Activated naive CD4-positive, alpha-beta T cell treated with anti-CD3 and anti-CD28 coated beads, Interleukin-2, amount 50 U/mL, for 24 hours (primary cell): ENCODE data around the gene C16orf74.

Experiments
- H3K27ac Mint-ChIP-seq: one replicate; pipeline ENCODE4 v1.8.0; 2021; ENCODE audit warnings: mild to moderate bottlenecking, mixed read lengths
- H3K27me3 Mint-ChIP-seq: one replicate; pipeline ENCODE4 v1.8.0; 2021; ENCODE audit warnings: mixed read lengths
- H3K36me3 Mint-ChIP-seq: one replicate; pipeline ENCODE4 v1.8.0; 2021; ENCODE audit warnings: mixed read lengths
- H3K4me1 Mint-ChIP-seq: one replicate; pipeline ENCODE4 v1.8.0; 2021; ENCODE audit warnings: mixed read lengths
- H3K4me3 Mint-ChIP-seq: one replicate; pipeline ENCODE4 v1.8.0; 2021; ENCODE audit warnings: mild to moderate bottlenecking, mixed read lengths
- H3K9me3 Mint-ChIP-seq: one replicate; pipeline ENCODE4 v1.8.0; 2021; ENCODE audit warnings: mixed read lengths

Gene C16orf74

GRCh38 chr16:85736921-85737320, 14.0 kb downstream of the C16orf74 start:
- no peak overlapping the region for H3K4me3 Mint-ChIP-seq
- peaks cover 26% of the 10 kb centered on the region for H3K4me1 Mint-ChIP-seq
- H3K36me3 Mint-ChIP-seq = no peaks in the 10 kb centered on the region
- no peaks in the 10 kb centered on the region for H3K27me3 Mint-ChIP-seq
- H3K27ac Mint-ChIP-seq = peak overlapping the region; percentile 17
- H3K9me3 Mint-ChIP-seq = no peaks in the 10 kb centered on the region

- Mint-ChIP-seq H3K36me3 (no peaks in the 10 kb centered on the region), H3K27ac (peak overlapping the region; percentile 59), H3K4me3 (peak overlapping the region; percentile 74)
Observed at GRCh38 chr16:85735946-85736345, 14.9 kb downstream of the C16orf74 start.

DNA sequence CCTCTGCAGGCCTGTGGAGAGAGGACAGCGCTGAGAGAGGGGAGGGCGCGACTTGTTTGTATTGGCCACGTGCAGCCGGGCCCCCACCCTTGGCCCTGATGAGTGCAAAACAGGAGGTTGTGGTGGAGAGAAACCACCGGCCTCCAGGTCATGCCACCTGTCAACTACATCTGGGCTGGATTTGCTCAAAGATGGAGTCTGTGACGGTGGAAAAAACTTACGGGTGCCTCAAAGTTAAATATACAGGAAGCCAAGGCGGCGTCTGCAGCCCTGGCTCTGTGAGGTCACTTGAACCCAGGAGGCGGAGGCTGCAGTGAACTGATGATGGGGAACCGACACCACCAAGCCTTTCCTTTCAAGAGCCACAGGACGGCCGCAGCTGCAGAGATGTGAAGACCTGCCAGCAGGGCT, 15.7 kb downstream of the C16orf74 start:
- peak overlapping the region; percentile 74 for H3K4me3 Mint-ChIP-seq
- no peaks in the 10 kb centered on the region for H3K27me3 Mint-ChIP-seq
- H3K36me3 Mint-ChIP-seq = no peaks in the 10 kb centered on the region
- peaks cover 30% of the 10 kb centered on the region for H3K4me1 Mint-ChIP-seq
- no peaks in the 10 kb centered on the region for H3K9me3 Mint-ChIP-seq
- no peak overlapping the region for H3K27ac Mint-ChIP-seq

More at GRCh38 chr16:85735946-85736345, 14.9 kb downstream of the C16orf74 start:
- no peaks in the 10 kb centered on the region for H3K9me3 Mint-ChIP-seq
- H3K4me1 Mint-ChIP-seq = peaks cover 29% of the 10 kb centered on the region
- no peaks in the 10 kb centered on the region for H3K27me3 Mint-ChIP-seq

DNA sequence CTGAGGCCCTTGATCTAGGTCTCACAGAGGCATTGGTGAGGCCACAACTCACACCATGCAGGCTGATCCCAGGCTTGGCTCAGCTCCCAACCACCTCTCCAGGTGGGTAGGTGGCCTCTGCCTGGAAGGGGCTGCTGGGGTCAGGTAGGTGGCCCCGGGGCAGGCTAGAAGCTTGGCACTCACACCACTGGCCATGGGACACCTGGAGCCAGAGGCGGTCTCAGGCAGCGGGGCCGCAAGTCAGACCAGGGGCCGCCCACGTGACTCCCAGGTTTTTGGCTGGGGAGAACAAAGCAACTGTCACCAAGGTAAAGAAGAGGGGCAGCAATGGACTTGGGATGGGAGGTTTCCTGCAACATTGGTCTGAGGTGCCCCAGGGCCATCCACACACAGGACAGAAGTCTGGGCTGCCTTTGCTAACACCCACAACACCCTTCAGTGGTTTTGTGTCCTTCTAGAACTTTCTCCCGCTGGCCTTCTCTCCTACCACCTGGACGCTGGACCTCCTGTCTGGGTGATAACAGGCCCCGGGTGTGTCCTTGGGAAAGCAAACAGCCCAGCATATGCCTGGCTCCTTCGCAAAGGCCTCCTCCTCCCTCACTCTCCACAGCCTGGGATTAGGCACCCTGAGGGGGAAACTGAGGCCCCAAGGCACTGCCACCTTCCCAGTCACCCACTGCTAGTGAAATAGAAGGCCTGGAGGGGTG, 16.4 kb downstream of the C16orf74 start:
- no peaks in the 10 kb centered on the region for H3K36me3 Mint-ChIP-seq

GRCh38 chr16:85733839-85734170, 17.1 kb downstream of the C16orf74 start:
- H3K36me3 Mint-ChIP-seq = no peaks in the 10 kb centered on the region

More for the DNA sequence above, 16.4 kb downstream of the C16orf74 start:
- peak overlapping the region; percentile 74 for H3K4me3 Mint-ChIP-seq
- no peak overlapping the region for H3K27ac Mint-ChIP-seq
- no peaks in the 10 kb centered on the region for H3K27me3 Mint-ChIP-seq
- no peaks in the 10 kb centered on the region for H3K9me3 Mint-ChIP-seq
- H3K4me1 Mint-ChIP-seq = peaks cover 33% of the 10 kb centered on the region

GRCh38 chr16:85733155-85733838, 17.6 kb downstream of the C16orf74 start:
- Mint-ChIP-seq H3K4me1 (peaks cover 34% of the 10 kb centered on the region), H3K4me3 (no peak overlapping the region), H3K27ac (no peak overlapping the region), H3K9me3 (no peaks in the 10 kb centered on the region), H3K27me3 (no peaks in the 10 kb centered on the region), H3K36me3 (no peaks in the 10 kb centered on the region)

More at GRCh38 chr16:85733839-85734170, 17.1 kb downstream of the C16orf74 start:
- Mint-ChIP-seq H3K4me3 (no peak overlapping the region), H3K27ac (no peak overlapping the region), H3K4me1 (peaks cover 34% of the 10 kb centered on the region), H3K27me3 (no peaks in the 10 kb centered on the region), H3K9me3 (no peaks in the 10 kb centered on the region)

DNA sequence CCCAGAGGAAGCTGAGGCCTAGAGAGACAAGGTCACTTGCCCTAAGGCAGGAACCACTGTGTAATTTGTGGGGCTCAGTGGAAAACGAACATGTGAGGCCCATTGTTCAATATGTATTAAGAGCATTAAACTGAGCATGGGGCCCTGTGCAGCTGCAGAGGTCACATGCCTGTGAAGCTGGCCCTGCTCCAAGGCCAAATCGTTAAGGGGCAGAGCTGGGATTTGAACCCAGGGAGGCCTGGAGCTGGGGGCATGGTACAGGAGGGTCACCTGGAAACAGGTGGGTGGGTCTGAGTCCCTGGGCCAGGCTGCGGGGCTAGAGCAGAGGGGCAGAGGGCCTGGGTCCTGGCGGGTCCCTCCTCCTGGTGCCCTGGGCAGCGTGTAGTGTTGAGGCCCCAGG, 19.7 kb downstream of the C16orf74 start:
- peaks cover under 1% of the 10 kb centered on the region for H3K36me3 Mint-ChIP-seq
- H3K4me3 Mint-ChIP-seq = no peak overlapping the region
- H3K4me1 Mint-ChIP-seq = peaks cover 32% of the 10 kb centered on the region
- no peaks in the 10 kb centered on the region for H3K27me3 Mint-ChIP-seq
- H3K9me3 Mint-ChIP-seq = no peaks in the 10 kb centered on the region
- H3K27ac Mint-ChIP-seq = no peak overlapping the region

DNA sequence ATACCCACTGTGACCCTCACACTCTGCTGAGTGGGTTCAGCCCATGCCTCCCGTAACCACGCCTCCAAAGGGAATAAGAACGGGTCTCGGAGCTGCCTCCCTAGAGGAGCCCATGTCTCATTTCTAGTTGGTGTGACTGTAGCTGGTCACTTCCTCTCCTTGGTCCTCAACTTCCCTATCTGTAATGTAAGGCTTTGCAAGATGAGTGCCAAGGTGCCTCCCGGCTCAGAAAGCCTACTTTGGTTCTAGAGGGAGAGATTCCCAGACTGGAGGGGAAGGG, 20.8 kb downstream of the C16orf74 start:
- Mint-ChIP-seq H3K27ac (no peak overlapping the region), H3K27me3 (no peaks in the 10 kb centered on the region), H3K36me3 (peaks cover 3% of the 10 kb centered on the region), H3K9me3 (no peaks in the 10 kb centered on the region), H3K4me1 (peaks cover 22% of the 10 kb centered on the region), H3K4me3 (no peak overlapping the region)

- no peaks in the 10 kb centered on the region for H3K27me3 Mint-ChIP-seq
- no peak overlapping the region for H3K27ac Mint-ChIP-seq
- peaks cover 3% of the 10 kb centered on the region for H3K36me3 Mint-ChIP-seq
- no peaks in the 10 kb centered on the region for H3K9me3 Mint-ChIP-seq
- H3K4me1 Mint-ChIP-seq = peaks cover 17% of the 10 kb centered on the region
- no peak overlapping the region for H3K4me3 Mint-ChIP-seq
Observed at GRCh38 chr16:85729452-85730185, 21.3 kb downstream of the C16orf74 start.

DNA sequence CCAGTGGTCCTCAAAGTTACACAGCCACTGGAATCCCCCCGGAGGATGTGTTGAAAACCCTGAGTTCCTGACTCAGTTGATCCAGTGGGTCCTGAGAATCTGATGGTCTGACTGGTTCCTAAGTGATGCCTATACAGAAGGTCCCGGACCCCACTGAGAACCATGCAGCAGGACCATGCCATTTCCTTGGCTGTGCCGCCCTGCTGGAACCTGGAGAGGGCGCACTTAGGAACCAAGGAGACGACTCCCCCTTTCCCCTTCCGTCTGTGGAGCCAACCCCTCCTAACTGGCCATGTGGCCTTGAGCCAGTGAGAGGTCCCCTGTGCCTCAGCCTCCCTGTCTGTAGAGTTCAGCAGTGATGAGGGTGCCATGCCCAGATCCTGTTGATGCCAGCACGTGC, 22.0 kb downstream of the C16orf74 start:
- no peak overlapping the region for H3K4me3 Mint-ChIP-seq
- H3K9me3 Mint-ChIP-seq = no peaks in the 10 kb centered on the region
- no peak overlapping the region for H3K27ac Mint-ChIP-seq

DNA sequence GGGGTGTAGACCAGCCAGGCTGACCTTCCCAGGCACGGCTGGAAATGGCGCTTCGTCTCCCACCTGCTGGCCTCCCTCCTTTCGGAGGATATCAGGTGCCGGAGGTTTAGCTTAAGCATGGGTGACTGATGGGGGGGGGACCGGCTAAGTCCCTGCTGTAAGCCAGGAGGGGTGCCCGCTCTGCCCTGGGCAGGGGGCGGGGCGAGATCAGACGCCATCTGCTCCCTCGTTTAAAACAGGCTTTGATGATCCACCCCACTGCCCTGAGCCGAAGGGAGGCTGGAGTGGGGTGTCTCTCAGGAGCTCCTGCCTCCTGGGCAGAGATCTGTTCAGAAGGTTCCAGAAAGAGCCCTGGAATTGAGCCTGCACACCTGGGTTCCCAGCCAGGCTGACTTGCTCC, 26.0 kb downstream of the C16orf74 start:
- no peak overlapping the region for H3K4me3 Mint-ChIP-seq
- H3K4me1 Mint-ChIP-seq = peaks cover 4% of the 10 kb centered on the region
- no peak overlapping the region for H3K27ac Mint-ChIP-seq
- H3K9me3 Mint-ChIP-seq = no peaks in the 10 kb centered on the region
- no peaks in the 10 kb centered on the region for H3K27me3 Mint-ChIP-seq
- H3K36me3 Mint-ChIP-seq = peaks cover 3% of the 10 kb centered on the region

More for the DNA sequence above, 22.0 kb downstream of the C16orf74 start:
- Mint-ChIP-seq H3K27me3 (no peaks in the 10 kb centered on the region), H3K36me3 (peaks cover 3% of the 10 kb centered on the region), H3K4me1 (peaks cover 16% of the 10 kb centered on the region)

GRCh38 chr16:85724126-85724879, 26.6 kb downstream of the C16orf74 start:
- no peak overlapping the region for H3K4me3 Mint-ChIP-seq
- H3K27me3 Mint-ChIP-seq = no peaks in the 10 kb centered on the region
- H3K36me3 Mint-ChIP-seq = peaks cover 3% of the 10 kb centered on the region
- H3K27ac Mint-ChIP-seq = no peak overlapping the region
- no peaks in the 10 kb centered on the region for H3K4me1 Mint-ChIP-seq
- no peaks in the 10 kb centered on the region for H3K9me3 Mint-ChIP-seq

GRCh38 chr16:85722128-85722893, 28.6 kb downstream of the C16orf74 start:
- Mint-ChIP-seq H3K4me1 (peaks cover 6% of the 10 kb centered on the region), H3K36me3 (peaks cover 3% of the 10 kb centered on the region), H3K4me3 (no peak overlapping the region), H3K9me3 (no peaks in the 10 kb centered on the region), H3K27ac (no peak overlapping the region), H3K27me3 (no peaks in the 10 kb centered on the region)

- Mint-ChIP-seq H3K4me1 (peaks cover 14% of the 10 kb centered on the region), H3K4me3 (no peak overlapping the region), H3K27ac (no peak overlapping the region), H3K27me3 (no peaks in the 10 kb centered on the region), H3K9me3 (no peaks in the 10 kb centered on the region), H3K36me3 (no peaks in the 10 kb centered on the region)
Observed at GRCh38 chr16:85720302-85720637, 30.6 kb downstream of the C16orf74 start.
